CD4-positive, alpha-beta T cell treated with Interleukin-4 for 4 hours (primary cell): Measurements from ENCODE around the gene GAP43.
"Not testable (repeated sequence)": the region's sequence is repeated elsewhere in the genome, so short reads cannot be mapped to it uniquely, and the experiment has no call there.

ENCODE experiments used
- DNase-seq: peaks from one replicate; pipeline ENCODE4 v3.0.0-alpha.2; 2020

The GAP43 gene

DNA sequence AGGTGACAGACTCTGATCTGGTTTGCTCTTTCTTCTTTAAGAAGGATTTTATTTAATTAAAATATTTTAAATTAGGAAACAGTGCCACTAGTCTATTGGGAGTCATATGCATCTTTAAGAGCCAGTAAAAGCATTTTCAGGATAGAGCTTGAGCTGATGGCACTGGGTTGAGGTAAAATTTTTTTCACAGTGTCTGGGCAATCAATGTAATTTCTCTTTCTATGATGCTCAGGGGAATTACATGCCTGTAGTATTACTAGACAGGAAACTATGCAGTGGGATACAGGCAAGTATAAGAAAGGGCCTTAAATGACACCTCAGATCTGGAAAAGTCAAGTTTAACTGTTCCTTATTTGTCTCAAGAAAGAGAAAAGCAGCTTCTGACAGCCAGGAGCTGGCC, 76.4 kb downstream of the GAP43 start:
- DNase-seq, result no peak

DNA sequence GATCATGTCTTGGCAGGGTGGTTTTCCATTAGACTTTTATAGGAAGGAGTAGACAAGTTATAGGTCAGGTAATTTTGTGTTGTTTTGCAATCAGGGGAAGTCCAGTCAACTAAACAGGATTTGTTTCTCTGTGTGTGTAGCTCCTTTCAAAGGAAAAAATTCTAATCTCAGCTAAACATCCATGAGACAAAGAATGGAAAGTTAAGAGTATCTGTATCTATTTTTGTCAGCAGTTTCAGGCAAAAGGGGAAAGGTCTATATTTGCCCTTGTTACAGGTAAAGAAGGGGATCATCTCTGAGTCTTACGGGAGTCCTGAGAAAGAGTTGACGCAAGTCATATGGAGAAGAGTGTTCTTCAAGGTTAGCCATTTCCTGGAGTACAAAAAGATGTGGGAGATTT, 79.3 kb downstream of the GAP43 start:
- no peak for DNase-seq

DNA sequence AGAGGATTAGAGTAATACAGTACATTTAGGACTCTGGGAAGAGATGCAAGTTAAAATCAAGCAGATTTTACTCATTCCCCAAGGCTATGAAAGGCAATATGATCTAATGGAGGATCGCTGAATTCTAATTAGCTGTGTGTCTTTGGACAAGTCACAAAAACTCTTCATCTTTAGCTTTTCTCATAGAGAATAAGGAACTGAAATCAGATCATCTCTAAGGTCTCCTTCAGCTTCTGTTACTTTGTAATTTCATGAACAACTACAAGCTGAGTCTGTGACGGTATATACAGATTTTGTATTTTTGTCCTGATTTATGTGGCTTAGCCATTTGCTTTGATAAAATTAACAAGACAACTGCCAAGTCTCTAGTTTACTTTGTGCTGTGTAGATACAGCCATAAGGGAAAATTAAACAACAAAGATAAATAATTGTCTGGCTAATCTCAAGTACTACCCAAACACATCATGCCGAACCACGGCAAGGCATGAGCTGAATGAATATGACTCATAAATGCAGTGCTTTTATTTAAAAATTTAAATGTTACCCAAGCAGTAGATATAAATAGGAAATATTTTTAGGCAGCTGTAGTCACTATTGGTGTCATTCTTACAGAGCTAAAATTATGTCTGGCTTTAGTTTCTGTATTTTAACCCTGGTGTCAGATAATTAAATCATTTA, 81.5 kb downstream of the GAP43 start:
- DNase-seq, result no peak

DNA sequence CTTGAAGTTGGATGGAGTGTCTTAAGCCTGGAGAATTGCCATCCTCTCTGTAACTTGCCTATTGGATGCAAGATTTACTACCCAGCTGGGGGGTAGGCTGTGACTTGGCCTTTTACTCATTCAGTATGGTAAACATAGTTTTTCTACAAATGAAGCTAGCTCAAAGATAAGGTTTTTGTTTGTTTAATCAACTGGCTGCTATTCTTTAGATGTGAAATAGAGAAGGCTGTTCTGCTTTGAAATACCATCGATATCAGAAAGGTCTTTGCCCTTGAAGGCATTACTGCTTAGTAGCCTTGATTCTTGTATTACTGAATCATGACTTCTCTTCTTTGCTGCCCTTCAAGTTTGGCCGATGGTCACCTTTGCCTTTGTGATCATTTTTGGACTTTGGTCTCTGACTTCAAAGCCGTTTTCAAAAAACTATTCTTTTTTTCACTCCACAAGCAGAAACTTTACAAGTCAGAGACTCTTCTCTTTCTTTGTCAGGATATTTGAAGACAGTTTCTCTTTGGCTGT, 83.1 kb downstream of the GAP43 start:
- no peak for DNase-seq

DNA sequence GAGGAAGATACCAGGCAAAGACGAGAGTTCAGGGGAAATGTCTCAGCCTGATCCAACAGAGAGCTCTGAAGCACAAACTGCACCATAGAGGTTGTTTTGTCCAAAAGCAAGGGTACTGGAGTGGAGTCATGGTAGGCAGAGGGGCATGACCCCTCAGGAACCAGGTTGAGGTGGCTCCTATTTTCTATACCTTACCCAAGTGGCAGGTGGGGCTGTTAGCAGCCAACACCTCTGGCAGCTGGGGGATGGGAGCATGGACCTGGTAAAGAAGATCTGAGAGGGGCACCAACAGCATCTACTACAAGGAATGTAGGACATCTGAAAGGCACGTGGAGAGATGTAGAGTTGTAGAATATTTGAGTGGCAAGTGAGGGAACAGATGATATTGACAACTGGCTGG, 85.2 kb downstream of the GAP43 start:
- DNase-seq, result no peak

DNA sequence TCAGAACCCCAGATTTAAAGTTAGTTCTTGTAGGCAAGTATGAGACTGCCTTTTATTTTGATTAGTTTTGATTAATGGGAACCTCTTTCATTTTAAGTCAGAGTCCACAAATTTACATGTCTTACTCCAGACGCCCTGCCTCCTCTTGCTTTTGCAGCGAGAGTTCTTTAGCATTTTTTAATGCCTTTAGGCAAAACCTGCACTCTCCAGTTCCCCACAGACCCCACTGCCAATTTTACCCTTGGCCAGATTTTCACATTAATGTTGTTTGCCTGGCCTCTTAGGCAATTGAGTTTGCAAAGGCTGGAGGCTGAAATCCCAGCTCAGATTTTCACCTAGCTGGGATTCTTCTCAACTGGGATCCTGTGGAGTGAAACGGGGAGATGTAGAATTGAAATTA, 85.8 kb downstream of the GAP43 start:
- no peak for DNase-seq

DNA sequence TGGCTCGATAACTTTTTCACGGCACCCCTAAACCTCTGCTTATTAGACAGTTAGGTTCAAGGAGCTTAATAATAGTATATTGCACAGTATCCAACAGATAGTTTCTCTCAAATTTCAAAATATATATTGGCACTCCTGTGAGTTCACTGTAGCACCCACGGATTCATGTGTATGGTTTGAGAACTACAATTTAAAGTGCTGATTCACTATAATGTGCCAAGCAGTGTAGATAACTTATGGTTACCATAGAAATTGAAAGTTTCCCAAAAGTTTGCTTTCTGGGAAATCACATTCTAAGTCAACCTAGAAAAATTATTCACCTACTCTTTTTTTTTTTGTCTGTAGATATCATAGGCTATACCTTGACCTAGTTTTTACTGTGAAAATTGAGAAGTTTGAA, 86.6 kb downstream of the GAP43 start:
- no peak for DNase-seq

DNA sequence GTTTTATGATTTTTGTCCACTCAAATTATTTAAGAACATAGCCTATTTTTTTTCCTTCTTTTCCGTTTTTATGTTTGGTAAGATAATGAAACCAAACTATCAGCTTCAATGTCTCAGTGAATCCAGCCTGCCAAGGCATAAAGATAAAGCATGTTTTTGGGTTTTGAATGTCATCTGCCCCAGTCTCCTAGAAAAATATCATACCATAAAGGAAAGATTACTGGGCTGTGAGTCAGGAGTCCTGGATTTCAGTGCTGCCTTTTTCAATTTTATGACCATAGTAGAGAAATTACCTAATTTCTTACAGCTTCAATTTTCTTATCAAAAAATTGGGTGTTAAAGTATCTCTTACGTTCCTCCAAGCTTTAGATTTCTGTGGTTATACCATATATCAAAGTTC, 87.5 kb downstream of the GAP43 start:
- DNase-seq, result no peak

DNA sequence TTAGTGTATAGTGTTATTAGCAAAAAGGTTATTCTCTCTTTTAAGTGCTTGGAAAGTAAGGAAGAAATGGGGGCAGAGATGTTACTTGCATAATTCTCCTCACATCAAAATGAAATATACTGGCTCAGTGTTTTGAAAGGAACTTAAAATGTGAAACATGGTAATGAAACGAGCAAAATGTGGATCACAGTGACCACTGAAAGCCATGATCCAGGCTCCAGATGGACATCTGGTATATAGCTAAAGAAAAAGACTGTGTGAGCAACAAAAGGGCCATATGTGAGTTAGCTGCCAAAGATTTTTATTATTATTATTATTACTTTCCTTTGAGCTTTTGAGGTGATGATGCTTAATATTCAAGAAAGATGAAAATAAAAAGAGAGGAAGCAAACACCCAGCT, 89.6 kb downstream of the GAP43 start:
- DNase-seq, result no peak

DNA sequence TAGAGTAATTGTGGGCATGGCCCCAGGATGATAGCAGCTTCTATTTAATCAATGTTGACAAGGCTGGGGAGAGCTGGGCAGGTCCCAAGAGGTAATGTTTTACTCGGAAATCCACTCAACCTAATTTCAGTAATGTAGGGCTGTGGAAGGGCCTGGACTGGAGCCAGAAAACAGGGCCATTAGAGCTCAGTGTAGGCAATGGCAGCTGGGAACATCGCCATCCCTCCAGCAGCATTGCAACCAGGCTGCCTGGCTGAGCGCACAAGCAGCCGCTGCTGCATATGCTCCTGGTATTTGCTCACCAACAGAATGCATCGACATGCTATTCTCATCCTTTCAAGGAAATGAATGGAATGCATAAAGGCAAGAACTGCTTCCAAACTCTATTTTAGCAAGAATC, 90.0 kb downstream of the GAP43 start:
- no peak for DNase-seq

DNA sequence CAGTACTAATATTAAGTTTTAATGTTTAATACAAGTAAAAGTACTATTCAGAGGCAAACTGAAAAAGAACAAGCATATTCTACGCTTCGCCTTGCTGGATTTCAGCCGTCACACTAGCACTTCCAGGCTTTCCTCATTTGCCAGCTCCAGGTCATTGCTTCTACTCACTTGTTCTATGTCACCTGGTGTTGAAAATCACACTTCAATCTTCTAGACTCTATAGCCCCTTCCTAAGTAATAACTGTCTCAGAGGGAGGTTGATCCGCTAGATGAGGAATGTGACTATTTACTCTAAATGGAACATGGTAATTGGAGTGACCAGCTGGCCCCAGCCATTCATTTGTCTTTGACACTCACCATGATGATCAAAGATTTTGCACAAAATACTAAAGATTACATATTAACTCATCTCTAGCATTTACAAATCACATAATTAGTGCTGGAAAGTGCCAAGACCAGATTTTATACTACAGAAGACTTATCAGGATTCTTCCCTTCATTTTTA, 92.0 kb downstream of the GAP43 start:
- DNase-seq, result no peak

DNA sequence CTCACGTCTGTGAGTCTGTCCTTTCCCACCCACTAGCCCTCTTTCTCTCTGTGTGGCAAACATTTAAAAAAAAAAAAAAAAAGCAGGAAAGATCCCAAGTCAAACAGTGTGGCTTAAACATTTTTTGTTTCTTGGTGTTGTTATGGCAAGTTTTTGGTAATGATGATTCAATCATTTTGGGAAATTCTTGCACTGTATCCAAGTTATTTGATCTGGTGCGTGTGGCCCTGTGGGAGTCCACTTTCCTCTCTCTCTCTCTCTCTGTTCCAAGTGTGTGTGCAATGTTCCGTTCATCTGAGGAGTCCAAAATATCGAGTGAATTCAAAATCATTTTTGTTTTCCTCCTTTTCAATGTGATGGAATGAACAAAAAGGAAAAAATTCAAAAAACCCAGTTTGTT, 97.7 kb downstream of the GAP43 start:
- no peak for DNase-seq

DNA sequence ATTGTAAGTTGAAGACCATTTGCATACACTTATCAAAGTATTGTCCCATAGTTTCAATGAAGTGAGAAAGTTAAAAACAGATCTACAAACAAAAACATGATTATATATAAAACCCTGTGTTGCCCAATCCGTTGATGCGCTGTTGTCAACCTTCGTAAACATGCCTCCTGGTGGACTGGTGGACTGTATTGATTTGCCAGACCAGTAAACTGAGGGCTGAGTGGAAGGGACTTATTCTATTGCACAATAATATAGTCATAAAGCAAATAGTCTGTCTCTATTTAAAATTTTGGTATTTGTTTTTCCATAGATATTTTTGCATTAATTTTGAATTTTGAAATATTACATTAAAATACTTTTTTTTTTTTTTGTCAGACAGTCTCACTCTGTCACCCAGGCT, 102.5 kb downstream of the GAP43 start:
- DNase-seq, result no peak

DNA sequence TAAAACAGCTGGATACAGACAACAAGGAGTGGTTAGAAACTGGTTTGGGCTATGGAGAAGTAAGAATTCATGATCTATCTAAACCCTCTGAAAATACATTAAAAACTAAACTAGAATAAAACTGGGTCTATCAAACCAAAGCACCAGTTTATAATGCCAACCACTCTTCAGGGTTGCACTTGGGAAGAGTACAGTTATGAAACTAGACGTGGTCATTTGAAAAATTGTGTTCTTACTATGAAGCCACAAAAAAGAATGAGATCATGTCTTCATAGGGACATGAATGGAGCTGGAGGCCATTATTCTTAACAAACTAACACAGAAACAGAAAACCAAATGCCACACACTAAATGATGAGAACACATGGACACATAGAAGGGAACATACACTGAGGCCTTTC, 103.8 kb downstream of the GAP43 start:
- no peak for DNase-seq

DNA sequence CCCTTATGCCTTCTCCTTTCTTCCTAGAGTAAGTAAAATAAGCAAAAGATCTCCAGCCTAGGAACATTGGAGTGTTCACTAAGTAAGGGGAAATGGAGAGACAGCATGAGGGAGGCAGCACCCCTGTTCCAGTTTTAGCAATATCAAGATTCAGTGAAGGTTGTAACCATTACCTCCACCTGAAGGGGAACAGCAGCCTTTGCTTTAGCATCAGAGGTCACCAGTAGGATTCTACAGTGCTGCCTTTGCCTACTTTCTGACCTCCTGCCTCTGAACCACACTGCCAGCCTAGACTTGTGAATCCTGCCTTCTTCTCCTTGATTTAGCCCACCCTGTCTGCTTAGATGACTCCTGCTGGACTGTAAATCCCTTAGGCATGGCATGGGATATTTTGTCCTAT, 104.7 kb downstream of the GAP43 start:
- DNase-seq, result no peak

DNA sequence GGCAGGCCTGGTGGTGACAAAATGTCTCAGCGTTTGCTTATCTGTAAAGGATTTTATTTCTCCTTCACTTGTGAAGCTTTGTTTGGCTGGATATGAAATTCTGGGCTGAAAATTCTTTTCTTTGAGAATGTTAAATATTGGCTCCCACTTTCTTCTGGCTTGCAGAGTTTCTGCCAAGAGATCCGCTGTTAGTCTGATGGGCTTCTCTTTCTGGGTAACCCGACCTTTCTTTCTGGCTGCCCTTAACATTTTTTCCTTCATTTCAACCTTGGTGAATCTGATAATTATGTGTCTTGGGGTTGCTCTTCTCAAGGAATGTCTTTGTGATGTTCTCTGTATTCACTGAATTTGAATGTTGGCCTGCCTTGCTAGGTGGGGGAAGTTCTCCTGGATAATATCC, 113.0 kb downstream of the GAP43 start:
- not testable (repeated sequence) for DNase-seq

DNA sequence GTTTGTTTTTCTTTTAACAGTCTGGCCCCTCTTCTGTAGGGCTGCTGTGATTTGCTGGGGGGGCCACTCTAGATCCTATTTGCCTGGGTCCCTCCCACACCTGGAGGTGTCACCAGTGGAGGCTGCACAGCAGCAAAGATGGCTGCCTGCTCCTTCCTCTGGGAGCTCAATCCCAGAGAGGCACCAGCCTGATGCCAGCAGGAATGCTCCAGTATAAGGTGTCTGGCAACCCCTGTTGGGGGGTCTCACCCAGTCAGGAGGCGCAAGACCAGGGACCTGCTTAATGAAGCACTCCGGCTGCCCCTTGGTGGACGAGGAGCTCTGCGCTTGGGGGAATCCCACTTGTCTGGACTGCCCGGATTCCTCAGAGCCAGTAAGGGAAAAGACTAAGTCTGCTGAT, 118.3 kb downstream of the GAP43 start:
- no peak for DNase-seq

DNA sequence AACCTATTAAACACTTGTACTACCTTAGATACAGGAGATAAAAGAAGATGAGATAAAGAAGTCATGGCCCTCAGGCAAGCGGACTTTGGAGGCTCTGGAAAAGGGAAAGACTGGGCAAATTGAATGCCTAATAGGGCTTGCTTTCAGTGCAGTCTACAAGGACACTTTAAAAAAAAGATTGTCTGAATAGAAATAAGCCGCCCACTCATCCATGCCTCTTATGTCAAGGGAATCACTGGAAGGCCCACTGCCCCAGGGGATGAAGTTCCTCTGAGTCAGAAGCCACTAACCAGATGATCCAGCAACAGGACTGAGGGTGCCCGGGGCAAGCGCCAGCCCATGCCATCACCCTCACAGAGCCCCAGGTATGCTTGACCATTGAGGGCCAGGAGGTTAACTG, 121.2 kb downstream of the GAP43 start:
- DNase-seq, result not testable (repeated sequence)

DNA sequence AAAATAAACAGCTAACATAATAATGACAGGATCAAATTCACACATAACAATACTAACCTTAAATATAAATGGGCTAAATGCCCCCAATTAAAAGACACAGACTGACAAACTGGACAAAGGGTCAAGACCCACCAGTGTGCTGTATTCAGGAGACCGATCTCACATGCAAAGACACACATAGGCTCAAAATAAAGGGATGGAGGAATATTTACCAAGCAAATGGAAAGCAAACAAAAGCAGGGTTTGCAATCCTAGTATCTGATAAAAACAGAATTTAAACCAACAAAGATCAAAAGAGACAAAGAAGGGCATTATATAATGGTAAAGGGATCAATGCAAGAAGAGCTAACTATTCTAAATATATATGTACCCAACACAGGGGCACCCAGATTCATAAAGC, 129.7 kb downstream of the GAP43 start:
- DNase-seq, result not testable (repeated sequence)

DNA sequence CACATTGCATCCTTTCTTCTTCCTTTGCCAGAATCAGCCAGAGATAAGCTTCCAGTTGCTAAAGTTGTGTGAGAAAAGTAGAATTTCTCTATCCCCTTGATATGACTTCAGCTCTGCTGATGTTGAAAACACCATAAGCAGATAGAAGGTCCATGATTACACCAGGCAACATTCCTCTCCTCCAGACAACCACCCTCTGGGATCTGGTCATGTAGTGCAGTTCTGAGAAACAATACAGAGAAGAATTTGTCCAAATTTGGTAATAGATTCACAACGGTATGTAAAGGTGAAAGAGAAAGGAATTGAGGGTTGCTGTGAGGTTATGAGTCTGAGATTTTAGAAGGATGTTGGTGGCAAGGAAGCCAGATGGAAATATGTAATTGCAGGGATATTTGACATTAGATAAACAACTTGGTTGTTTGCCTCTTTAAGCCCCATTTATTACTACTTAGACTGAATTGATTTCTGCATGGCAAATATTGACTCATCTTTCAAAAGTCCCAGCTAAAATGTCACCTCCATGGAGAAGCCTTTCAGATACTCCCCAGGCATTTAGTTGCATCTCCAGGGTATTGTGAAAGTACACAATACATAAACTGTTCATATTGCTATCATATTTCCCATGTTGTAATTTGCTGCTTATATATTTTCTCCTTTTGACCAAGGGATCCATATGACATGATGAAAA, 134.9 kb downstream of the GAP43 start:
- no peak for DNase-seq

DNA sequence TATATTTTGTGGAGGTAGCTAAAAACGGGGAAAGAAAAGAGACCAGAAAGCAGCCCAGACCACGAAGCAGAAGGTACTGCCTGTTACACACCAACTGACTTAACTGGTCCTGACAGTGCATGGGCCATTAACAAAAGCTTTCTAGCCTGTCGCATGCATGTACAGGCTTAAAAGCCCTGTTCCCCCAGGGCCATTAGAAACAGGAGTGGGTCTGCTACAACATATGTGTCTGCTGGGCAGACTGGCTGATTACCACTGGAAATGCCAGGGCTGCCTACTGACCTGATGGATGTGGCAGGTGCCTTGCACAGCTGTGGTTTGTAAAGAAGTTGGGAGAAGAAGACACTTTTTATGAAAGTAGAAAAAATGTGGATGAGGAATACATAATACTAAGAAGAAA, 137.4 kb downstream of the GAP43 start:
- no peak for DNase-seq

DNA sequence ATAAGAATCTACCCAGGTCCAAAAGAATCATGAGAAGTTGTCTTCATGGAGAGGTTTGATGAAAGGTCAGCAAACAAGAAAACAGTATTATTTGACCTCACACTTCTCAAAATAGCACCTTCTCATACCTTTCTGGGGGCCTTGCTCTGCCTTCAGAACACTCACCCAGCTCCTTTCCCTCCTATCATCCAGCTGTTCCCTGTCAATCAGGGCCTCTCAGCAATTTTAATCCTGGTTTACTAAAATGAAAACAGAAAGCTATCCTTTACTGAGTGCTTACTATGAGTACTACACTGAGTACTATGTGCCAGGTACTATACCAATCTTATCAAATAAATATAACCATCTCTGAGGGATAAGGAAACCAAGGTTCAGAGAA, 138.6 kb downstream of the GAP43 start:
- no peak for DNase-seq

DNA sequence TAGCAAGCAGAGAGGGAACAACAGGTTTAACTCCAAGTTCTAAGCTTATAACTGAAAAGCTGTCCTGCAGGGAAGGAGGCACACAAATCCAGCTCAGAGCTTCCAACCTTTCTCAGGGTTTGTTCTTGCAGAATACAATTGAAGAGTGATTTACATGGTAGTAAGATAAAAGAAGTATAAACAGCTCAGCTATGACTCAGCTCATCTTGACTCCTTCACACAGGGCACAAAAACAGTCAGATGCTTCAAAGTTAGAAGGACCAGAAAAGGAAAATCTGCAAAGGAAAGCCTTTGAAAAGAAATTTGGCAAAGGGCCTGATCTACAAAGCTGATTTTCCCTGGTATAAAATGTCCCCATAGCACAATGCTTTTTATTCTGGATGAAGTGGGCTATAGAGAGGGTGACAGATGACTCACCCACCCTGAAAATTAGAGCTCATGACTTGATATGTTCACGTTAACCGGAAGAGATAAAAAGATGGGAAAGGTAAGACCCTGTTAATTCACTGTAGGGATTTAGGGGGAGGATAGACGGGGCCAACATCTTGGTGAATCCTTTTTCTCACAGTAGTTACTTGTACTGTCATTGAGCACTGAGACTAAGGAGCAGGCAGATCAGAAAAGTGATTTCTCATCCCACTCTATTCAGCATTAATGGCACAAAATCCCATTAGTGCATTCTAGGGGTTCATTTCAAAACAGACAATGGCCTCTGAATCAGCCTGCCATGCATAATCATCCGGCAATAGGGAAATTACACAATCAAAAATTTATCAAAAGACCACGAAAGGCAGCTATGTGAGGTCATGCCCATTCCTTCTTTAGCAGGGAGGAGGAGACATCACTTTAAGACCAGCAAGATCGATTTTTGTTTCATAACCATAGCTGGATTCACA, 143.5 kb downstream of the GAP43 start:
- DNase-seq, result no peak

DNA sequence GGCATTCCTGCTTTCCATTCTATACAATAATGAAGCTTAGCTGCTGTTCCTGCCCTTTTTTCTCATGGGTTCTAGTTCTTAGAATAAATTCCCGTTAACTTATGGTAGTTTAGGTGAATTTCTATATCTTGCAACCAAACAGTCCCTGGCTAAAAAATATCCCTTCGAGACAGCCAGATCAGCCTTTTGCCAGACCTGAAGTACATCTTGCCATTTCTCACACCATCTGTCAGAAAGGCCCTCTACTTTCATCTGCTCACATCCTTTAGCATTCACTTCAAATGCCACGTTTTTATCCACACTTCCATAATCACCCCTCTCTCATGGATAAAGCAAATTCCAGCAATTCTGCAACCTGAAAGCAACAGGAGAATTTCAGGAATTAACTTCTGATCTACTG, 145.4 kb downstream of the GAP43 start:
- no peak for DNase-seq
